HepG2 (cell line): ENCODE results near the gene TEX14. TPM values are rescaled to one million over a fixed set of nuclear protein-coding genes. Genes with fewer than 3 reads are reported as not detected.
A peak's percentile ranks its signal among the peaks of the same experiment; 100 is the strongest.

Experiments used
- CBX1 ChIP-seq: IDR thresholded peaks from one replicate; pipeline ENCODE4 v1.6.1; 2016; ENCODE audit warnings: antibody characterized with exemption, low read depth
- DMTF1 ChIP-seq: sonication (generic); formaldehyde crosslinking; IDR thresholded peaks from 2 replicates; pipeline ENCODE4 v1.4.0; 2020; ENCODE audit warnings: mild to moderate bottlenecking, missing genetic modification reagents
- EED ChIP-seq: sonication (generic); formaldehyde crosslinking; IDR thresholded peaks from 2 replicates; pipeline ENCODE4 v1.5.0; 2020; ENCODE audit warnings: mild to moderate bottlenecking, missing genetic modification reagents
- FOXJ3 ChIP-seq: sonication (generic); formaldehyde crosslinking; IDR thresholded peaks from 2 replicates; pipeline ENCODE4 v1.4.0; 2020; ENCODE audit warnings: missing genetic modification reagents, mild to moderate bottlenecking, borderline replicate concordance
- FOXO1 ChIP-seq: sonication (generic); formaldehyde crosslinking; IDR thresholded peaks from 2 replicates; pipeline ENCODE4 v1.4.0; 2020; ENCODE audit warnings: missing genetic modification reagents
- MED13 ChIP-seq: sonication (generic); formaldehyde crosslinking; IDR thresholded peaks from 2 replicates; pipeline ENCODE4 v1.5.0; 2020; ENCODE audit warnings: missing genetic modification reagents
- MTA3 ChIP-seq: sonication (generic); formaldehyde crosslinking; IDR thresholded peaks from 2 replicates; pipeline ENCODE4 v1.4.0; 2020; ENCODE audit warnings: missing genetic modification reagents
- ONECUT2 ChIP-seq: sonication (generic); formaldehyde crosslinking; IDR thresholded peaks from 2 replicates; pipeline ENCODE4 v1.4.0; 2020; ENCODE audit warnings: missing genetic modification reagents
- PITX1 ChIP-seq: sonication (generic); formaldehyde crosslinking; IDR thresholded peaks from 2 replicates; pipeline ENCODE4 v1.5.1; 2020; ENCODE audit warnings: mild to moderate bottlenecking, missing genetic modification reagents
- POLR2A ChIP-seq, 2 experiments: IDR thresholded peaks; 2 replicates each; pipeline ENCODE4 v1.6.1; 2011; ENCODE audit warnings: low read depth in 2 of 2, low read length in 2 of 2, mild to moderate bottlenecking in 1 of 2, moderate library complexity in 1 of 2; ENCODE audit not compliant: insufficient read depth in 1 of 2
- REPIN1 ChIP-seq: sonication (generic); formaldehyde crosslinking; IDR thresholded peaks from 2 replicates; pipeline ENCODE4 v1.8.0; 2022; ENCODE audit warnings: missing genetic modification reagents, low read depth, mild to moderate bottlenecking, borderline replicate concordance
- STAG1 ChIP-seq: sonication (generic); formaldehyde crosslinking; IDR thresholded peaks from 2 replicates; pipeline ENCODE4 v1.4.0; 2020; ENCODE audit warnings: missing genetic modification reagents
- TBX3 ChIP-seq: fragments of 450-650 bp; IDR thresholded peaks from 2 replicates; pipeline ENCODE4 v1.6.1; 2017; ENCODE audit warnings: antibody characterized with exemption, mild to moderate bottlenecking, inconsistent platforms, borderline replicate concordance
- TGIF2 ChIP-seq: IDR thresholded peaks from 2 replicates; pipeline ENCODE4 v1.6.1; 2016; ENCODE audit warnings: control low read depth, missing compliant biosample characterization
- U2AF1 ChIP-seq: fragments of 200-400 bp; formaldehyde crosslinking; optimal IDR thresholded peaks from 2 replicates; pipeline ENCODE3; 2017; ENCODE audit warnings: mild to moderate bottlenecking, low read depth, low read length
- ZBTB39 ChIP-seq: sonication (generic); formaldehyde crosslinking; IDR thresholded peaks from 2 replicates; pipeline ENCODE4 v1.5.0; 2020; ENCODE audit warnings: missing genetic modification reagents
- ZNF20 ChIP-seq: sonication (generic); formaldehyde crosslinking; IDR thresholded peaks from 2 replicates; pipeline ENCODE4 v1.4.0; 2020; ENCODE audit warnings: mild to moderate bottlenecking, moderate library complexity, missing genetic modification reagents
- ZNF343 ChIP-seq: sonication (generic); formaldehyde crosslinking; IDR thresholded peaks from 2 replicates; pipeline ENCODE4 v1.4.0; 2020; ENCODE audit warnings: mild to moderate bottlenecking, missing genetic modification reagents
- ZNF382 ChIP-seq: sonication (generic); formaldehyde crosslinking; IDR thresholded peaks from 2 replicates; pipeline ENCODE4 v1.5.0; 2020; ENCODE audit warnings: missing genetic modification reagents, mild to moderate bottlenecking, borderline replicate concordance
- ZNF468 ChIP-seq: sonication (generic); formaldehyde crosslinking; IDR thresholded peaks from 2 replicates; pipeline ENCODE4 v1.8.0; 2022; ENCODE audit warnings: mild to moderate bottlenecking, moderate library complexity, missing genetic modification reagents
- ZNF616 ChIP-seq: sonication (generic); formaldehyde crosslinking; IDR thresholded peaks from 2 replicates; pipeline ENCODE4 v1.5.0; 2020; ENCODE audit warnings: low read depth, mild to moderate bottlenecking, missing genetic modification reagents
- ZNF710 ChIP-seq: sonication (generic); formaldehyde crosslinking; IDR thresholded peaks from 2 replicates; pipeline ENCODE4 v1.5.0; 2020; ENCODE audit warnings: mild to moderate bottlenecking, missing genetic modification reagents, borderline replicate concordance
- ZNF83 ChIP-seq: sonication (generic); formaldehyde crosslinking; IDR thresholded peaks from 2 replicates; pipeline ENCODE4 v1.4.0; 2020; ENCODE audit warnings: missing genetic modification reagents, mild to moderate bottlenecking, borderline replicate concordance
- polyA plus RNA-seq, 8 experiments: library from polyadenylated mRNA; depleted of rRNA in 3 of 8; stranded (reverse) in 7 of 8; unstranded in 1 of 8; fragments of >200 nt; fragmentation: Illumina TruSeq in 4 of 8; extraction: Trizol in 4 of 8; gene quantifications; 2 replicates each; pipeline versions ENCODE4 v1.2.1 to v1.2.3, GENCODE V29; 2011 to 2016; ENCODE audit warnings: low read depth in 4 of 8, missing spikeins in 1 of 8, mixed read lengths in 1 of 8; ENCODE audit not compliant: insufficient read depth in 1 of 8
- total RNA-seq, 5 experiments: library from RNA; depleted of rRNA; stranded (reverse); fragments of >200 nt; fragmentation: Illumina TruSeq; extraction: Trizol; gene quantifications; 2 replicates each; pipeline ENCODE4 v1.2.3, GENCODE V29; 2016; ENCODE audit warnings: low read depth in 1 of 5

The TEX14 gene
- total and polyA plus RNA-seq, 2 of the 13 experiments (the other 11 are each of a cell fraction or from before 2014, with no cell fraction given) = 0.04 to 0.07 TPM

- no peak for TF ChIP-seq ZBTB39 (CRISPR knock-in tag)
- TF ChIP-seq EED (CRISPR knock-in tag) = no peak
- peak; percentile 51; the same call in 1 of the 2 replicates for TF ChIP-seq TGIF2 (CRISPR knock-in tag)
- no peak for TF ChIP-seq ZNF20
- no peak for TF ChIP-seq ZNF710 (CRISPR knock-in tag)
- peak; percentile 35; the same call in 1 of the 2 replicates for TF ChIP-seq TBX3
- TF ChIP-seq ZNF468 (CRISPR knock-in tag) = peak; percentile 85; the same call in 1 of the 2 replicates
- TF ChIP-seq PITX1 (CRISPR knock-in tag) = peak; percentile 87
- TF ChIP-seq MTA3 (CRISPR knock-in tag) = no peak
- no peak for TF ChIP-seq ZNF616 (CRISPR knock-in tag)
- no peak for TF ChIP-seq DMTF1 (CRISPR knock-in tag)
- no peak for TF ChIP-seq ZNF382 (CRISPR knock-in tag)
- TF ChIP-seq ZNF83 (CRISPR knock-in tag) = peak; percentile 24
- peak; percentile 93 for TF ChIP-seq MED13 (CRISPR knock-in tag)
- TF ChIP-seq ONECUT2 (CRISPR knock-in tag) = peak; percentile 60; the same call in 1 of the 2 replicates
- TF ChIP-seq ZNF343 (CRISPR knock-in tag) = no peak; the same call in 1 of the 2 replicates
- peak; percentile 100 for TF ChIP-seq CBX1
- TF ChIP-seq REPIN1 (CRISPR knock-in tag) = peak; percentile 85; the same call in 1 of the 2 replicates
- TF ChIP-seq FOXO1 (CRISPR knock-in tag) = peak; percentile 72
- no peak for TF ChIP-seq U2AF1
- no peak for TF ChIP-seq STAG1
- peak; percentile 81 for TF ChIP-seq FOXJ3 (CRISPR knock-in tag)
- TF ChIP-seq POLR2A (IDR thresholded peaks at IDR 0.05; ENCODE audit: insufficient read depth in 1 of 2, low read depth in 2 of 2, low read length in 2 of 2) = peak; percentile 99 to 100
Observed at GRCh38 chr17:58658804-58659713, 32.8 kb downstream of the TEX14 start (continued).
